GM23338 (cell line): ENCODE data around the gene CKLF. TPM values are rescaled to one million over a fixed set of nuclear protein-coding genes. Genes with fewer than 3 reads are reported as not detected.

Experiments used
- ATAC-seq: fragments of 200-7000 bp; cut with Tn5 transposase; 3 replicates; pipeline ENCODE4 v1.9.1; 2020
- DNase-seq: peaks from one replicate; pipeline ENCODE4 v3.0.0-alpha.2; 2015; ENCODE audit warnings: low spot score
- H2AFZ ChIP-seq: fragments of 200-600 bp; sonication (generic); 2 replicates; pipeline ENCODE4 v1.8.0; 2016; ENCODE audit warnings: antibody characterized with exemption, mild to moderate bottlenecking, moderate library complexity
- H3F3A ChIP-seq: fragments of 200-600 bp; sonication (generic); replicated peaks from 2 replicates; pipeline ENCODE4 v1.8.0; 2017; ENCODE audit warnings: antibody characterized with exemption, mixed run types, low read depth
- H3K27ac ChIP-seq: fragments of 200-600 bp; sonication (generic); 2 replicates; pipeline ENCODE4 v1.6.1; 2016; ENCODE audit warnings: low read depth
- H3K27me3 ChIP-seq: fragments of 200-600 bp; sonication (generic); 2 replicates; pipeline ENCODE4 v1.8.0; 2016; ENCODE audit warnings: mild to moderate bottlenecking, mixed run types, moderate library complexity; ENCODE audit not compliant: insufficient read depth
- H3K36me3 ChIP-seq: fragments of 200-600 bp; sonication (generic); 2 replicates; pipeline ENCODE4 v1.8.0; 2016; ENCODE audit warnings: mild to moderate bottlenecking; ENCODE audit not compliant: insufficient read depth
- H3K4me1 ChIP-seq: fragments of 200-600 bp; sonication (generic); 2 replicates; pipeline ENCODE4 v1.8.0; 2016; ENCODE audit warnings: mild to moderate bottlenecking, moderate library complexity; ENCODE audit not compliant: insufficient read depth
- H3K4me2 ChIP-seq: fragments of 200-600 bp; sonication (generic); 2 replicates; pipeline ENCODE4 v1.7.1; 2017; ENCODE audit warnings: mixed run types
- H3K4me3 ChIP-seq: fragments of 200-600 bp; sonication (generic); 2 replicates; pipeline ENCODE4 v1.6.1; 2016; ENCODE audit warnings: mixed run types
- H3K79me2 ChIP-seq: fragments of 200-600 bp; sonication (generic); replicated peaks from 2 replicates; pipeline ENCODE4 v1.8.0; 2017; ENCODE audit warnings: mild to moderate bottlenecking; ENCODE audit not compliant: insufficient read depth
- H3K9me2 ChIP-seq: fragments of 200-600 bp; sonication (generic); 2 replicates; pipeline ENCODE4 v1.8.0; 2017; ENCODE audit not compliant: insufficient read depth
- H4K20me1 ChIP-seq: fragments of 200-600 bp; sonication (generic); replicated peaks from 2 replicates; pipeline ENCODE4 v1.8.0; 2017; ENCODE audit warnings: mild to moderate bottlenecking; ENCODE audit not compliant: insufficient read depth
- H3K27ac Mint-ChIP-seq: 2 replicates; pipeline ENCODE4 v1.8.0; 2020; ENCODE audit warnings: inconsistent platforms, mild to moderate bottlenecking, moderate library complexity, mixed read lengths
- H3K27me3 Mint-ChIP-seq: 3 replicates; pipeline ENCODE4 v1.8.0; 2022; ENCODE audit warnings: low read depth, mild to moderate bottlenecking, moderate library complexity, mixed read lengths, inconsistent platforms; ENCODE audit not compliant: insufficient read depth, poor library complexity
- H3K36me3 Mint-ChIP-seq: 3 replicates; pipeline ENCODE4 v1.8.0; 2021; ENCODE audit warnings: low read depth, mild to moderate bottlenecking, inconsistent platforms, moderate library complexity, mixed read lengths
- H3K4me1 Mint-ChIP-seq: 3 replicates; pipeline ENCODE4 v1.8.0; 2020; ENCODE audit warnings: mild to moderate bottlenecking, inconsistent platforms, mixed read lengths
- H3K4me3 Mint-ChIP-seq: 3 replicates; pipeline ENCODE4 v1.8.0; 2021; ENCODE audit warnings: moderate library complexity, mild to moderate bottlenecking, inconsistent platforms, mixed read lengths
- H3K9me3 Mint-ChIP-seq: 3 replicates; pipeline ENCODE4 v1.8.0; 2020; ENCODE audit warnings: moderate library complexity, mild to moderate bottlenecking, inconsistent platforms, mixed read lengths
- CREB1 ChIP-seq: fragments of 250-450 bp; sonication (Bioruptor Pico); IDR thresholded peaks from 2 replicates; pipeline ENCODE4 v1.5.0; 2020; ENCODE audit warnings: low read depth, mild to moderate bottlenecking, moderate library complexity
- CTCF ChIP-seq, 2 experiments: fragments of 200-600 bp in 1 of 2; sonication (generic) in 1 of 2; conservative IDR thresholded peaks; 2 replicates each; pipeline versions ENCODE4 v1.5.1 to v1.6.1; 2016 to 2017; ENCODE audit warnings: antibody characterized with exemption in 2 of 2, low read depth in 2 of 2, mild to moderate bottlenecking in 2 of 2, moderate library complexity in 1 of 2
- JUNB ChIP-seq: IDR thresholded peaks from one replicate; pipeline ENCODE4 v1.6.1; 2016; ENCODE audit warnings: antibody characterized with exemption; ENCODE audit not compliant: unreplicated experiment
- POLR2AphosphoS5 ChIP-seq: IDR thresholded peaks from 2 replicates; pipeline ENCODE4 v1.6.1; 2016; ENCODE audit warnings: antibody characterized with exemption, low read depth
- REST ChIP-seq: IDR thresholded peaks from one replicate; pipeline ENCODE4 v1.6.1; 2018; ENCODE audit warnings: antibody characterized with exemption; ENCODE audit not compliant: unreplicated experiment
- ZNF331 ChIP-seq: fragments of 250-450 bp; sonication (Bioruptor Pico); IDR thresholded peaks from 2 replicates; pipeline ENCODE4 v1.5.0; 2020; ENCODE audit warnings: low read depth, mild to moderate bottlenecking, moderate library complexity
- ZNF462 ChIP-seq: fragments of 250-450 bp; sonication (Bioruptor Pico); IDR thresholded peaks from 2 replicates; pipeline ENCODE4 v1.5.0; 2020; ENCODE audit warnings: mild to moderate bottlenecking, moderate library complexity
- polyA plus RNA-seq: library from polyadenylated mRNA; unstranded; fragments of >200 nt; fragmentation: Nextera tagmentation; extraction: Ambion mirVana; gene quantifications from 2 replicates; pipeline ENCODE4 v1.2.1, GENCODE V29; 2016
- total RNA-seq: library from RNA; depleted of rRNA; stranded (reverse); fragments of >200 nt; shearing (Covaris generic); gene quantifications from 2 replicates; pipeline ENCODE4 v1.2.3, GENCODE V29; 2014

Gene CKLF
- total and polyA plus RNA-seq, 2 experiments from 2014 or later = 25.5 to 60.0 TPM

- TF ChIP-seq CTCF (conservative IDR thresholded peaks at IDR 0.05; ENCODE audit: low read depth in 2 of 2) (no peak), REST (no peak), CREB1 (CRISPR knock-in tag) (no peak), POLR2AphosphoS5 (no peak), ZNF331 (CRISPR knock-in tag) (no peak), JUNB (no peak)
These were observed 60.0 kb downstream of the CKLF start (continued) for GRCh38 chr16:66612422-66612821.

GRCh38 chr16:66614161-66614802 is 61.9 kb downstream of the CKLF start:
- peaks cover 24% of the 10 kb centered on the region for H3K4me1 Mint-ChIP-seq
- Histone ChIP-seq H3K9me2 (no peaks in the 10 kb centered on the region), H3K4me1 (peaks cover 16% of the 10 kb centered on the region), H2AFZ (no peak overlapping the region), H4K20me1 (peaks cover 5% of the 10 kb centered on the region; the same call in 1 of the 2 replicates), H3K27ac (no peak overlapping the region), H3K4me2 (no peak overlapping the region), H3F3A (no peaks in the 10 kb centered on the region), H3K4me3 (no peak overlapping the region), H3K36me3 (0 out of 2 replicates have a peak, but pooled peaks cover 5% of the 10 kb centered on the region), H3K27me3 (no peaks in the 10 kb centered on the region), H3K79me2 (no peaks in the 10 kb centered on the region)
- no peak overlapping the region for H3K27ac Mint-ChIP-seq
- ATAC-seq = no peak
- H3K4me3 Mint-ChIP-seq = no peak overlapping the region
- H3K36me3 Mint-ChIP-seq = peaks cover 60% of the 10 kb centered on the region
- no peak for DNase-seq
- peaks cover 5% of the 10 kb centered on the region for H3K27me3 Mint-ChIP-seq
- no peak for TF ChIP-seq ZNF462 (CRISPR knock-in tag)
- no peaks in the 10 kb centered on the region; the same call in 2 of the 3 replicates for H3K9me3 Mint-ChIP-seq
